HG03520 (cell line): ENCODE data around the gene DZIP1L.

Experiments
- ATAC-seq: cut with Tn5 transposase; IDR thresholded peaks from one replicate; pipeline ENCODE4 v1.9.1; 2021; ENCODE audit warnings: mild to moderate bottlenecking, moderate library complexity; ENCODE audit not compliant: unreplicated experiment

The DZIP1L gene

DNA sequence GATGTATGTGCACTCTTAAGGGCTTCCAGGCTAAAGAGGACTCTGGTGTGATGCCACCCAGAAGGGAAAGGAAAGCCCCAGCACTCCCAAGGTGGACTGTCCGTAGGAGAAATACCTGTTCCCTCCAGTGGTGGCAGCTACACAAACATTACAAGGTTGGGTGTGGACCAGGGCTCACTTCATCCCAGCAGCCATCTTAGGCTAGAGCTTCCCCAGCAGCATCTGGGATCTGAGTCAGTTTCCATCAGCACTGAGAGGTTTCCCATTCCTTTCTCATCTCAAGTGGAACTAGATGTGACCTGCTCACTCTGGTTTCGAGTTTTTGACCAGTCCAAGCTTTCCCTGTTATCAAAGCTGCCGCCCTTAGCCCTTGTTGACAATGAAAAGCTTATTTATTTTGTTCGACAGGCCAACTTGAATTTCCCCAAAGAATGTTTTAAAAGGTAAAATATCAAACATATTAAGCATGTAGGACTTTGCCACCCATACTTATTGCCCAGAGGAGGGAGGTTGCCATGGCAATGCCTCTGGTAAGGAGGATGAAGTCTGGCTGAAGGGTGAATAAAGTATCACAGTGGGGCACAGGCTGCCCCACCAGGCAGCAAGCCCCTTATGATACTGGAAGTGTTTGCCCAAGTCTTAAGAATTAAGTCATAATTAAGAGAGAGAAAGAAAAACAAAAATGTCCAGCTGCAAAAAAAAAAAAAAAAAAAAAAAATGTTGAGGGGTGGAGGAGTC, 76.5 kb downstream of the DZIP1L start:
- ATAC-seq = no peak

DNA sequence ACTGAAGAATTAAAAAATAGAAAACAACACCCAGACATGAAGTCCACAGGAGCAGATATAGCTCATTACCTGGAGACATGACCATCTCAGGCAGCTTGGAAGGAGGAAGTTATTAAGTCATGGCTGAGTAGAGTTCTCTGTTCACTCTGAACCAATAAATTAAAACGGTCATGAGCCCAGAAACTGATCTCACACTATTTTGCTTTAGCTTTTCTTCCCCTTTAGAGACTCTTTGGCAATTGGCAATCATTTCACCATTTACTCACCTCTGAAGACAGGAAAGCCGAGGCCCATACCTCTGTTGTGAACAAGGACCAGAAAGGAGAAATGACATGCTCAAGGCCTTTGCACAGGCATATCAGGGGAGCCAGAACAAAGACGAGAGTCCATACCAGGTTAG, 78.8 kb downstream of the DZIP1L start:
- no peak for ATAC-seq

DNA sequence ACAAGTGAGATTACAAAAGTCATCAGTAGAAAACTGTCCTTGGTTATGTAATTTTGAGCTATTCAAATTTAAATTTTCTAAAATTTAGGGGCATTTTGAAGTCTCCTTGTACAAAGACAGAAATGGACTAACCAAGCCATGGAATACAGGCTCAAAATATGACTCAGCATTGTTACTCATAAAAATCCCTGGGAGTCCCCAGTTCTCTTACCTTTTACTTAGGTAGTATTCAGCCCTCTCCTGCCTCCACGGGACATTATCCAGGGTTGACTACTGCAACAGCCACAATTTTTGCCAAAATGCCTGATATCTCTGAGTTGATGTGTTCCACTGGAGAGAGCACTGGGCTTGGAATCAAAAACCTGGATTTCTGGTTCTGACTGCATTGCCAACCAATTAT, 80.5 kb downstream of the DZIP1L start:
- no peak for ATAC-seq

DNA sequence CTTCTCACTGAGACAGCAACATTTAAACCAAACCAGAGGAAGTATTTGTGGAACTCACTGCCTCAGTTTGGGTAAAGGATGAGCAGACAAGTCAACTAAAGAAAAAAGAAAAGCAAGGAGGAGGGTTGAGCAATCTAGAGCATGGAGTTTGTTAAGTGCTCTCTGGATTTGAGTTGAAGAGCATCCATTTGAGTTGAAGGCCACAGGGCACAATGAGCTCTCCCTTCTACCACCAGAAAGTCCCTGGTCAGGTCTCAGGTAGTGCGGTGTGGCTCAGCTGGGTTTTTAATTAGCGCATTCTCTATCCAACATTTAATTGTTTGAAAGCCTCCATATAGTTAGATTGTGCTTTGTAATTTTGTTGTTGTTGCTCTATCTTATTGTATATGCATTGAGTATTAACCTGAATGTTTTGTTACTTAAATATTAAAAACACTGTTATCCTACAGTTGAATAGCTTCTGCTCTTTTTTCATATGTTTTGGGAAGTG, 82.2 kb downstream of the DZIP1L start:
- no peak for ATAC-seq

DNA sequence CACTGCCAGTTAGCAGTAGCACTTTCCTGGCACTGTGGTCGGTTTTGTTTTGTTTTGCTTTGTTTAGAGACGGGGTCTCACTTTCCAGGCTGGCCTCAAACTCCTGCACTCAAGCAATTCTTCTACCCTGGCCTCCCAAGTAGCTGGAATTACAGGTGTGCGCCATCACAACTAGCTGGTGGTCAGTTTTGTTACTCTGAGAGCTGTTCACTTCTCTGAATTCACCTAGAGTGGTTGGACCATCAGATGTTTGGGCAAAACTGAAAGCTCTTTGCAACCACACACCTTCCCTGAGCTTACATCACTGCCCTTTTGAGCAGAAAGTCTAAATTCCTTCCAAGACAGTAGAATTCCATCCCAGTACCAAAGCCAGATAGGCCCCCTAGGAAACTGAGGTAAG, 82.8 kb downstream of the DZIP1L start:
- ATAC-seq = no peak

DNA sequence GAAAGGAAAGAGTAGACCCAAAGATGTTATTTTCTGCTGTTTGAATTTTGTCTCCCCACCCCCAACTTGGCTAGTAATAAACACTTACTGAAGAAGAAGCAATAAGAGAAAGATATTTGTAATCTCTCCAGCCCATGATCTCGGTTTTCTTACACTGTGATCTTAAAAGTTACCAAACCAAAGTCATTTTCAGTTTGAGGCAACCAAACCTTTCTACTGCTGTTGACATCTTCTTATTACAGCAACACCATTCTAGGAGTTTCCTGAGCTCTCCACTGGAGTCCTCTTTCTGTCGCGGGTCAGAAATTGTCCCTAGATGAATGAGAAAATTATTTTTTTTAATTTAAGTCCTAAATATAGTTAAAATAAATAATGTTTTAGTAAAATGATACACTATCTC, 83.9 kb downstream of the DZIP1L start:
- ATAC-seq = no peak

DNA sequence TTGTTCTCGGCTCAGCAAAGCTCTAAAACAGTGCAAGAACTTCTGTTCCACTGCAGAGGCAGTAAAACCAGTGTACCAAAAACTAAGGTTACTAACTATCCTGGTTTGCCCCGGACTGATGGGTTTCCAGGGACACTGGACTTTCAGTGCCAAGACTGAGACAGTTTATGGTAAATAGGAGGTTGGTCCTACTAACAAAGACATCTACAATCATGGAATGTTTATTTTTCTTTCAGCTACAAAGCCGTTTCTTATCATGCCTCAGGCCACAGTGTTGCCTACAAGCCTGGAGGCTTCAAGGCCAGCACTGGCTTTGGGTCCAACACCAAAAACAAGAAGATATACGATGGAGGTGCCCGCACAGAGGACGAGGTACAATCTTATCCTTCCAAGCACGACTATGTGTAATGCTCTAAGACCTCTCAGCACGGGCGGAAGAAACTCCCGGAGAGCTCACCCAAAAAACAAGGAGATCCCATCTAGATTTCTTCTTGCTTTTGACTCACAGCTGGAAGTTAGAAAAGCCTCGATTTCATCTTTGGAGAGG, 84.6 kb downstream of the DZIP1L start:
- ATAC-seq = no peak

DNA sequence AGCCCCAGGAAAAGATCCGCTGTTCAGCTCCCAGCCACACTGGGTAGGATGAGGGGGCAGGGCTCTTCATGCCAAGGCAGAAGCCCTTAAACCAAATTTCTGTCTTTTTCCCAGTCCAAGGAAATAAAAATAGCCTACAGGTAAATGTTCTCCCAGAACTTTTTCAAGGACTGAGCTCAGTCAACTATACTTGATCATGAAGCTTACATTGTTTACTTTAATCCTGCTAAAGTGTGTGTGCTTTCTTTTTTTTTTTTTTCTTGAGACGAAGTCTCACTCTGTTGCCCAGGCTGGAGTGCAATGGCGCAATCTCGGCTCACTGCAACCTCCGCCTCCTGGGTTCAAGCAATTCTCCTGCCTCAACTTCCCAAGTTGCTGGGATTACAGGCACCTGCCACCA, 87.6 kb downstream of the DZIP1L start:
- no peak for ATAC-seq

DNA sequence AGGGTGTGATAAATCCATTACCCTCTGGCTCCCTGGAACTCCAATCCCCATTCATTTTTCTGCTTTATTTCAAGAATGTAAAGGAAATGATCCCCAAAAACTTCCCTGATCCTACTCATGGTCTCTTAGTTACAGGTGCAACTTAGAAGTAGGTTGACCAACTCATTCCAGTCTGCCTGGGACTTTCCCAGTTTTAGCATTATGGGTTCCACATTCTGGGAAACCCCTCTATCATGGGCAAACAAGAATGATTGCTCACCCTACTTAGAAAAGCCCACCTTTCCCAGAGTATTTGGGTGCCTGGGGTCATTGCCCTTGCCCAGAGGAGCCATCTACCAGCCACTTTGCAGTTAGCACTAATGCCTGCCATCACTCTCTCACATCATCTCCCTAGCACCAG, 89.9 kb downstream of the DZIP1L start:
- no peak for ATAC-seq

DNA sequence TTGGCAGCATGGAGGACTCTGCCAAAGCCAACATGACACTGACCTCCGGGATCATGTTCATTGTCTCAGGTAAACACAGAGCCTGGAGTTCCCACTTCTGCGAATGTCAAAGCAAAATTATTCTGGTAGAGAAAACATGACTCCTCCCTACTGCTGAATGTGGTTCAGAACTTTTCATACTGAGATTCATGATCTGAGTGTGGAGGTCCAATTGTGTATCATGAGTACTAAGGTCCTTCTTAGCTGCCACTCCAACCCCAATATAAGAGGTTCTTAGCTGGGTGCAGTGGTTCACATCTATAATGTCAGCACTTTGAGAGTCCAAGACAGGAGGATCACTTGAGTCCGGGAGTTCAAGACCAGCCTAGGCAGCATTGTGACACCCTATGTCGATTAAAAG, 91.7 kb downstream of the DZIP1L start:
- ATAC-seq = no peak

DNA sequence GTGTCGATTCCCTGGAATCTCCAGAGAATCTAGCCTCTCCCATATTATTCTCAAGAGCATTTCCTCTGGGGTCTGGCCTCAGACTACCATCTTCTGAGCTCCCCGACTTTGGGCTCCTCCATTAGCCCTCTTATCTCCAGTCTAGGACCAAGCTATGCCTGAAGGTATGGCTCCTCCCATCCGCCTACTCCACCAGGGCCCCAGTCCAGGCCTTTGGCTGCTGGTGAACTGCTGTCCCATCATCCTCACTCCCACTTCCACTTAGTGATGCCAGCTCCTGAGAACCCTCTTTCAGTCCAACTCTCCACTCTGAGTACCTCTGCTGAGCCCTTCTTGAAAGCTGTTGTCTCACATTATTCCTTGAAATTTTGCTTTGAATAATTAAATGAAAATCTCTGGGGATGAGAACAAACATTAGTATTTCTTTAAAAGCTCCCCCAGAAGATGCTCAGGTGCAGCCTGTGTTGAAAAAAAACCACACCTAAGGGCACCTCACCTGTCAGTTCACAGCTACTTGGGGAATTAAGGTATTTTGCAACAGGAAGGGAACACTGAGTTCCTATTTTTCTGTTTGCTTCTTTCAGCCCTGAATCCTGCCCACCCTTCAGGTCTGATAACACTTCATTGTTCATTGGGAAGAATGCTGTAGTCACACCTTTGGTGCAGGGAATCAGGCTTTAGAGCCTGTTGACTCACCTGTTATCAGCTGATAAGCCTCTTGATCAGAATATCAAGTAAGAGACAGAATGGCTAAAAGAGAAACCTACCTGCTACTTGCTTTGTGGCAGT, 95.9 kb downstream of the DZIP1L start:
- no peak for ATAC-seq

DNA sequence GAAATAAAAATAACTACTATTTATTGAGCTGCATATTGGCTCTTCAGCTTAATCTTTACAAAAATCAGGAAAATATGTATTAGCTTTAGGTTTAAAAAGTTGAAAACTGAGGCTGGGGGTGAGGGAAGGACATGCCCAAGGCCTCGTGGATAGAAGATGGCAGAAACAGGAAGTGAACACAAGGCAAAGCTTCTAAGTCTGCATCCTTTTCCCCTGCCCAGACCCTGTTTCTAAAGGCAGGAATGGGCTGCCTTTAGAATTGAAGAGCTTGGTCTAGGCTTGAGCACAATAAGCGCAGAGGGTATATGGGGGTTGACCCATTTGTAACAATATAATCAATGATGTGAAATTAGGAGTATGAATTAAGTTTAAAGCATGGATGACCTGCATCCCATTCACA, 99.3 kb downstream of the DZIP1L start:
- no peak for ATAC-seq

DNA sequence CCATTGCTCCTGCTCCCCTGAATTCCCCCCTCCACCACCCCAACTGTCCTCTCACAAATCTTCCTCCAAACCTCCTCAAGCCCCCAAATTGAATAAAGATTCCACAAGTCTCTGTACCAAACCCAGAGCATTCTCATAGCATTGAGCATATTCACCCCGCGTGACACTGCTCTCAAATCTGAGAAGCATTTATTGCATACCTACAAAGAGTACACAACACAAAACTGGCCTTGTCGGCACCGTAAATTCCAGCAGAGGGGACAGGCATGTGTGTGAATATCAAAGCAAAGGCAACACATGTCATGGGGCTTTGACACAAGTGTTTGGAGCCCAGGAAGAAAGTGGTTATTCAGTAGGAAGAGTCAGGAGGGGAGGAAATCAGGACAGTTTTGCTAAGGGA, 102.9 kb downstream of the DZIP1L start:
- no peak for ATAC-seq
